Placental epithelial cell (primary cell): ENCODE measurements around the gene TSPAN17. TPM values are rescaled to one million over a fixed set of nuclear protein-coding genes. Genes with fewer than 3 reads are reported as not detected.

Experiments
- small RNA-seq: library from RNA; depleted of rRNA; stranded (forward); fragments of <200 nt; gene quantifications from one replicate; pipeline ENCODE3, GENCODE V24; 2012
- total RNA-seq: library from RNA; depleted of rRNA; stranded (reverse); fragments of >200 nt; gene quantifications from 2 replicates; pipeline ENCODE4 v1.2.3, GENCODE V29; 2012

Gene TSPAN17
- 23.2 and 47.9 TPM in 2 replicates for total RNA-seq

GRCh38 chr5:176647030-176647842 is at the start of gene TSPAN17:
TSS of gene TSPAN17 (plus strand) at chr5:176647484. CDS start at chr5:176647616, 132 bp downstream.

GRCh38 chr5:176609724-176610434 is 37.4 kb upstream of the TSPAN17 start, which contains the start of gene GPRIN1:
TSS of gene GPRIN1 (minus strand) at chr5:176610156. CDS start at chr5:176599834, 10,322 bp downstream.

GRCh38 chr5:176629853-176630680 is 17.2 kb upstream of the TSPAN17 start, which contains the start of the genes EIF4E1B and SNCB:
TSS of gene EIF4E1B (plus strand) at chr5:176630675. CDS start at chr5:176642788, 12,113 bp downstream.
TSS of gene SNCB (minus strand) at chr5:176630534. CDS start at chr5:176629654, 880 bp downstream.

Small RNA genes lying within 50 kb of the gene (small RNA-seq; reads per million reads assigned to genes)
- not detected for gene MIR4281

Other genes starting within 250 kb of the TSPAN17 start
- gene CLTB, start 230.9 kb upstream of the TSPAN17 start, total RNA-seq: 115 and 400 TPM in 2 replicates
- 36.1 and 45.8 TPM in 2 replicates for gene FAF2, start 199.1 kb upstream of the TSPAN17 start, total RNA-seq
- 5.9 and 8.6 TPM in 2 replicates for gene RNF44, start 110.1 kb upstream of the TSPAN17 start, total RNA-seq
- gene CDHR2, start 98.1 kb upstream of the TSPAN17 start, total RNA-seq: not detected in 2 replicates
- 2.7 and 4.8 TPM in 2 replicates for gene GPRIN1, start 37.3 kb upstream of the TSPAN17 start, total RNA-seq
- gene SNCB, start 16.9 kb upstream of the TSPAN17 start, total RNA-seq: not detected in 2 replicates
- not detected in 2 replicates for gene EIF4E1B, start 16.8 kb upstream of the TSPAN17 start, total RNA-seq
- gene UNC5A, start 163.1 kb downstream of the TSPAN17 start, total RNA-seq: not detected in 2 replicates